H1 (cell line): ENCODE measurements around the gene MRPL17.

ENCODE experiments used
- EP300 ChIP-seq, 2 experiments: IDR thresholded peaks; 1 replicate in 1 of 2; 2 replicates in 1 of 2; pipeline ENCODE4 v1.6.1; 2011 to 2012; ENCODE audit warnings: low read depth in 2 of 2, low read length in 2 of 2, mild to moderate bottlenecking in 2 of 2, borderline replicate concordance in 1 of 2, inconsistent platforms in 1 of 2, moderate library complexity in 1 of 2
- NANOG ChIP-seq: IDR thresholded peaks from 2 replicates; pipeline ENCODE4 v1.6.1; 2011; ENCODE audit warnings: low read length, low read depth, mild to moderate bottlenecking, inconsistent platforms; ENCODE audit not compliant: insufficient read depth, poor library complexity, severe bottlenecking
- RAD21 ChIP-seq, 2 experiments: IDR thresholded peaks in 1 of 2; conservative IDR thresholded peaks in 1 of 2; 2 replicates each; pipeline ENCODE4 v1.6.1; 2011; ENCODE audit warnings: low read depth in 2 of 2, low read length in 2 of 2, improper control_type of control experiment in 1 of 2, inconsistent platforms in 1 of 2, mild to moderate bottlenecking in 1 of 2, moderate library complexity in 1 of 2
- SIX5 ChIP-seq: IDR thresholded peaks from 2 replicates; pipeline ENCODE4 v1.6.1; 2011; ENCODE audit warnings: mild to moderate bottlenecking, low read depth, low read length
- TEAD4 ChIP-seq: IDR thresholded peaks from 2 replicates; pipeline ENCODE4 v1.6.1; 2012; ENCODE audit warnings: low read depth, low read length, inconsistent platforms, mixed read lengths
- TF ChIP-seq, protein P1 (sequence below), 3 experiments: IDR thresholded peaks; 1 replicate in 2 of 3; 2 replicates in 1 of 3; pipeline versions ENCODE4 v1.5.1 to v1.6.1; 2011; ENCODE audit warnings: low read length in 3 of 3, mild to moderate bottlenecking in 3 of 3, inconsistent platforms in 2 of 3, low read depth in 1 of 3, moderate library complexity in 1 of 3; ENCODE audit not compliant: insufficient read depth in 1 of 3; ENCODE audit errors: control extremely low read depth in 1 of 3

DNA sequence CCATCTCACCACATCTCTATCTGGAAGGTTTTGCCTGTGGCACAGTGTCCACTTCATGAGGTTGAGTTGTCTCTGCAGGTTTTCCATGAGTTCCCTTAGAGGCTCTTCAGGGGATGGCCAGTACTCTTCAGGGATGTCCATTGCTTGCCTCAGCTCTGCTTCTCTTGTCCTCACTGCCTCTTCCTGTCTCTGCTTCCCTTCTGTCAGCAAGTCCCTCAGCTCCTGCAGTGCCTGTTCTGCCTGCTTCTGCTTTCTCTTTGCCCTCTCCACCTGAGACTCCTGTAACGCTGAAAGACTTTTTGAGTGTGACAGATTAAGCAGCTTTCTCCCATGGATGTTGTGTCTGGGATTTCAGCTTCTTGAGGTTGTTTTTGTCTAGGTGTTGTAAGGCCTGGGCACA, 38.2 kb upstream of the MRPL17 start:
- TF ChIP-seq NANOG (no peak), EP300 (IDR thresholded peaks at IDR 0.05; ENCODE audit: borderline replicate concordance in 1 of 2, low read depth in 2 of 2, low read length in 2 of 2) (no peak), RAD21 (IDR thresholded peaks at IDR 0.05 in 1 of 2, conservative IDR thresholded peaks at IDR 0.05 in 1 of 2; ENCODE audit: low read depth in 2 of 2, low read length in 2 of 2) (no peak), TEAD4 (no peak), SIX5 (no peak)
- TF ChIP-seq, protein P1, sequence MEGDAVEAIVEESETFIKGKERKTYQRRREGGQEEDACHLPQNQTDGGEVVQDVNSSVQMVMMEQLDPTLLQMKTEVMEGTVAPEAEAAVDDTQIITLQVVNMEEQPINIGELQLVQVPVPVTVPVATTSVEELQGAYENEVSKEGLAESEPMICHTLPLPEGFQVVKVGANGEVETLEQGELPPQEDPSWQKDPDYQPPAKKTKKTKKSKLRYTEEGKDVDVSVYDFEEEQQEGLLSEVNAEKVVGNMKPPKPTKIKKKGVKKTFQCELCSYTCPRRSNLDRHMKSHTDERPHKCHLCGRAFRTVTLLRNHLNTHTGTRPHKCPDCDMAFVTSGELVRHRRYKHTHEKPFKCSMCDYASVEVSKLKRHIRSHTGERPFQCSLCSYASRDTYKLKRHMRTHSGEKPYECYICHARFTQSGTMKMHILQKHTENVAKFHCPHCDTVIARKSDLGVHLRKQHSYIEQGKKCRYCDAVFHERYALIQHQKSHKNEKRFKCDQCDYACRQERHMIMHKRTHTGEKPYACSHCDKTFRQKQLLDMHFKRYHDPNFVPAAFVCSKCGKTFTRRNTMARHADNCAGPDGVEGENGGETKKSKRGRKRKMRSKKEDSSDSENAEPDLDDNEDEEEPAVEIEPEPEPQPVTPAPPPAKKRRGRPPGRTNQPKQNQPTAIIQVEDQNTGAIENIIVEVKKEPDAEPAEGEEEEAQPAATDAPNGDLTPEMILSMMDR (IDR thresholded peaks at IDR 0.05; ENCODE audit: control extremely low read depth in 1 of 3, insufficient read depth in 1 of 3, low read depth in 1 of 3, low read length in 3 of 3) = no peak
